Body of pancreas (tissue), 4 donors: ENCODE measurements around the gene CUL9.

ENCODE experiments used
- CTCF ChIP-seq, 7 experiments: fragments of 450-650 bp in 4 of 7; fragments of 200-600 bp in 3 of 7; sonication (generic) in 3 of 7; IDR thresholded peaks; one replicate each; pipeline ENCODE4 v1.5.1; 2016 to 2019; ENCODE audit warnings: antibody characterized with exemption in 7 of 7
- POLR2A ChIP-seq, 3 donors: fragments of 450-650 bp; IDR thresholded peaks; one replicate each; pipeline ENCODE4 v1.6.1; 2016; ENCODE audit warnings: antibody characterized with exemption in 3 of 3, mild to moderate bottlenecking in 2 of 3

GRCh38 chr6:43254846-43255245 is 72.8 kb downstream of the CUL9 start:
- no peak for TF ChIP-seq CTCF (IDR thresholded peaks at IDR 0.05)
- TF ChIP-seq POLR2A (IDR thresholded peaks at IDR 0.05) = no peak
